Measurements from ENCODE around the gene RTN4.

The RTN4 gene

GRCh38 chr2:55006306-55006705, 43.9 kb downstream of the RTN4 start:
- TF ChIP-seq GLIS3 (CRISPR knock-in tag; IDR thresholded peaks at IDR 0.05) (no peak), OSR1 (CRISPR knock-in tag; IDR thresholded peaks at IDR 0.05) (no peak), ZNF8 (CRISPR knock-in tag; IDR thresholded peaks at IDR 0.05) (no peak), PATZ1 (CRISPR knock-in tag; IDR thresholded peaks at IDR 0.05; ENCODE audit: borderline replicate concordance) (no peak), ZFP30 (CRISPR knock-in tag; IDR thresholded peaks at IDR 0.05) (no peak), ISL1 (CRISPR knock-in tag; IDR thresholded peaks at IDR 0.05) (no peak), TOX (CRISPR knock-in tag; IDR thresholded peaks at IDR 0.05; ENCODE audit: borderline replicate concordance) (no peak), PPARA (CRISPR knock-in tag; IDR thresholded peaks at IDR 0.05; ENCODE audit: borderline replicate concordance) (no peak), ESRRG (CRISPR knock-in tag; IDR thresholded peaks at IDR 0.05) (no peak), CSRNP3 (CRISPR knock-in tag; IDR thresholded peaks at IDR 0.05) (no peak), RARB (CRISPR knock-in tag; IDR thresholded peaks at IDR 0.05) (no peak), TCF4 (CRISPR knock-in tag; IDR thresholded peaks at IDR 0.05; ENCODE audit: borderline replicate concordance) (no peak), ZNF565 (CRISPR knock-in tag; conservative IDR thresholded peaks at IDR 0.05; ENCODE audit: low read depth) (no peak), POU6F1 (CRISPR knock-in tag; IDR thresholded peaks at IDR 0.05; ENCODE audit: borderline replicate concordance, low read depth) (no peak), BACH2 (CRISPR knock-in tag; IDR thresholded peaks at IDR 0.05; ENCODE audit: borderline replicate concordance) (no peak)
- ATAC-seq, result no peak

- ATAC-seq, result no peak
- TF ChIP-seq ZNF565 (CRISPR knock-in tag; conservative IDR thresholded peaks at IDR 0.05; ENCODE audit: low read depth), result no peak
- TF ChIP-seq SNAI2 (CRISPR knock-in tag; IDR thresholded peaks at IDR 0.05), result no peak
- TF ChIP-seq PATZ1 (CRISPR knock-in tag; IDR thresholded peaks at IDR 0.05; ENCODE audit: borderline replicate concordance), result no peak
- TF ChIP-seq BACH2 (CRISPR knock-in tag; IDR thresholded peaks at IDR 0.05; ENCODE audit: borderline replicate concordance), result no peak
- no peak for TF ChIP-seq ZC3H10 (CRISPR knock-in tag; IDR thresholded peaks at IDR 0.05)
- no peak for TF ChIP-seq OSR1 (CRISPR knock-in tag; IDR thresholded peaks at IDR 0.05)
- no peak for TF ChIP-seq RARB (CRISPR knock-in tag; IDR thresholded peaks at IDR 0.05)
- TF ChIP-seq TCF4 (CRISPR knock-in tag; IDR thresholded peaks at IDR 0.05; ENCODE audit: borderline replicate concordance), result no peak
- TF ChIP-seq ZNF8 (CRISPR knock-in tag; IDR thresholded peaks at IDR 0.05), result no peak
- TF ChIP-seq ZFP3 (CRISPR knock-in tag; IDR thresholded peaks at IDR 0.05), result no peak
- TF ChIP-seq ESRRG (CRISPR knock-in tag; IDR thresholded peaks at IDR 0.05), result no peak
- no peak for TF ChIP-seq CSRNP3 (CRISPR knock-in tag; IDR thresholded peaks at IDR 0.05)
- TF ChIP-seq ZFP30 (CRISPR knock-in tag; IDR thresholded peaks at IDR 0.05), result no peak
- TF ChIP-seq ZNF70 (CRISPR knock-in tag; IDR thresholded peaks at IDR 0.05), result no peak
- TF ChIP-seq CREB5 (CRISPR knock-in tag; IDR thresholded peaks at IDR 0.05; ENCODE audit: low read depth), result no peak
- no peak for TF ChIP-seq GLIS3 (CRISPR knock-in tag; IDR thresholded peaks at IDR 0.05)
- no peak for TF ChIP-seq TSHZ2 (CRISPR knock-in tag; IDR thresholded peaks at IDR 0.05)
Measured at GRCh38 chr2:55003706-55004639, 46.3 kb downstream of the RTN4 start.
